ENCODE measurements around the gene FAM83C. TPM values are rescaled to one million over a fixed set of nuclear protein-coding genes. Genes with fewer than 3 reads are reported as not detected.

Gene FAM83C
- total RNA-seq, 1 experiment from 2014 or later, result not detected

GRCh38 chr20:35284267-35284991 lies 7.8 kb downstream of the FAM83C start, which contains the start of gene EIF6:
TSS of gene EIF6 (minus strand) at chr20:35284772. CDS start at chr20:35284487, 285 bp downstream.
- BruUV-seq (replicated peaks), result no TSS peak
- no peak for TF ChIP-seq CTCF (IDR thresholded peaks at IDR 0.05; ENCODE audit: unreplicated experiment)
- peaks cover 69% of the 10 kb centered on the region for H3K36me3 Mint-ChIP-seq (ENCODE audit: insufficient read depth, unreplicated experiment)
- intact Hi-C loops (cut with micrococcal nuclease; ENCODE audit: unreplicated experiment), result loop anchor here (1.0 kb wide), 1 partner anchor 20 kb away; no protein-coding TSS in a partner anchor
- CTCF ChIA-PET, result interaction anchor here (0.6 to 2.1 kb wide), 8 partner anchors 9 to 139 kb away, joined by 3 to 25 read pairs (median 5); no protein-coding TSS in a partner anchor
- H3K9me3 Mint-ChIP-seq (ENCODE audit: low read depth, unreplicated experiment), result no peaks in the 10 kb centered on the region
- DNase-seq, result peak; percentile 95
- peaks cover 29% of the 10 kb centered on the region for H3K4me1 Mint-ChIP-seq (ENCODE audit: low read depth, unreplicated experiment)
- H3K4me3 Mint-ChIP-seq (ENCODE audit: low read depth, unreplicated experiment), result peak within 1 kb of the TSS; percentile 83
- peak within 1 kb of the TSS; percentile 77 for H3K27ac Mint-ChIP-seq (ENCODE audit: unreplicated experiment)
- H3K27me3 Mint-ChIP-seq (ENCODE audit: unreplicated experiment), result no peaks in the 10 kb centered on the region

- BruUV-seq (replicated peaks), result TSS peak; percentile 63
- H3K4me3 Mint-ChIP-seq (ENCODE audit: low read depth, unreplicated experiment), result peak overlapping the region; percentile 83
- no peak for DNase-seq
Measured at GRCh38 chr20:35283441-35284266, 8.6 kb downstream of the FAM83C start.

GRCh38 chr20:35281506-35282101 lies 10.6 kb downstream of the FAM83C start:
- no TSS peak for BruUV-seq (replicated peaks)
- peaks cover 44% of the 10 kb centered on the region for H3K4me1 Mint-ChIP-seq (ENCODE audit: low read depth, unreplicated experiment)
- no peak for DNase-seq
- H3K36me3 Mint-ChIP-seq (ENCODE audit: insufficient read depth, unreplicated experiment), result peaks cover 93% of the 10 kb centered on the region
- CTCF ChIA-PET, result interaction anchor here (1.4 kb wide), 1 partner anchor 10 kb away, joined by 3 read pairs; no protein-coding TSS in a partner anchor
- no peaks in the 10 kb centered on the region for H3K27me3 Mint-ChIP-seq (ENCODE audit: unreplicated experiment)
- no peak overlapping the region for H3K27ac Mint-ChIP-seq (ENCODE audit: unreplicated experiment)
- intact Hi-C loops (cut with micrococcal nuclease; ENCODE audit: unreplicated experiment), result no loop called here
- TF ChIP-seq CTCF (IDR thresholded peaks at IDR 0.05; ENCODE audit: unreplicated experiment), result no peak
- H3K9me3 Mint-ChIP-seq (ENCODE audit: low read depth, unreplicated experiment), result no peaks in the 10 kb centered on the region
- no peak overlapping the region for H3K4me3 Mint-ChIP-seq (ENCODE audit: low read depth, unreplicated experiment)

More at GRCh38 chr20:35283441-35284266, 8.6 kb downstream of the FAM83C start:
- no peaks in the 10 kb centered on the region for H3K27me3 Mint-ChIP-seq (ENCODE audit: unreplicated experiment)
- H3K9me3 Mint-ChIP-seq (ENCODE audit: low read depth, unreplicated experiment), result no peaks in the 10 kb centered on the region
- H3K27ac Mint-ChIP-seq (ENCODE audit: unreplicated experiment), result peak overlapping the region; percentile 77
- CTCF ChIA-PET, result interaction anchor here (0.6 to 2.1 kb wide), 10 partner anchors 11 to 191 kb away, joined by 3 to 25 read pairs (median 4); partner anchors contain the start of gene TRPC4AP
- peaks cover 36% of the 10 kb centered on the region for H3K4me1 Mint-ChIP-seq (ENCODE audit: low read depth, unreplicated experiment)
- no peak for TF ChIP-seq CTCF (IDR thresholded peaks at IDR 0.05; ENCODE audit: unreplicated experiment)
- H3K36me3 Mint-ChIP-seq (ENCODE audit: insufficient read depth, unreplicated experiment), result peaks cover 77% of the 10 kb centered on the region
- intact Hi-C loops (cut with micrococcal nuclease; ENCODE audit: unreplicated experiment), result loop anchor here (1.0 kb wide), 1 partner anchor 21 kb away; no protein-coding TSS in a partner anchor

- CTCF ChIA-PET, result interaction anchor here (0.7 to 1.4 kb wide), 2 partner anchors 9 to 97 kb away, joined by 3 to 6 read pairs; no protein-coding TSS in a partner anchor
- Mint-ChIP-seq H3K4me1 (ENCODE audit: low read depth, unreplicated experiment) (peaks cover 35% of the 10 kb centered on the region), H3K27ac (ENCODE audit: unreplicated experiment) (peak overlapping the region; percentile 95), H3K9me3 (ENCODE audit: low read depth, unreplicated experiment) (no peaks in the 10 kb centered on the region), H3K4me3 (ENCODE audit: low read depth, unreplicated experiment) (no peak overlapping the region), H3K36me3 (ENCODE audit: insufficient read depth, unreplicated experiment) (peaks cover 96% of the 10 kb centered on the region), H3K27me3 (ENCODE audit: unreplicated experiment) (no peaks in the 10 kb centered on the region)
- intact Hi-C loops (cut with micrococcal nuclease; ENCODE audit: unreplicated experiment), result no loop called here
- no peak for DNase-seq
- no TSS peak for BruUV-seq (replicated peaks)
- TF ChIP-seq CTCF (IDR thresholded peaks at IDR 0.05; ENCODE audit: unreplicated experiment), result no peak
Measured at GRCh38 chr20:35280523-35280922, 11.7 kb downstream of the FAM83C start.

Measured in Calu3 (cell line).